K562 (cell line): ENCODE data around the gene SLC22A3. TPM values are rescaled to one million over a fixed set of nuclear protein-coding genes. Genes with fewer than 3 reads are reported as not detected.
"Not testable (repeated sequence)": the region's sequence is repeated elsewhere in the genome, so short reads cannot be mapped to it uniquely, and the experiment has no call there.

Source experiments
- ATAC-seq: fragments of 200-7000 bp; cut with Tn5 transposase; 3 replicates; pipeline ENCODE4 v1.9.1; 2020; ENCODE audit warnings: moderate library complexity
- BruUV-seq: library from RNA; stranded (reverse); fragments of 400-500 nt; replicated peaks from 2 replicates; lab custom pipeline; 2021; lab: Mats Ljungman, UMichigan
- CTCF ChIA-PET: fragments of 300-600 bp; formaldehyde crosslinking; extraction: SDS; loops from one replicate; lab custom pipeline; 2021; ENCODE audit warnings: low intra/inter-chr PET ratio; lab: Yijun Ruan, JAX
- POLR2A ChIA-PET: fragments of 300-600, 350-650 bp; sonication (Branson Sonifier 250); formaldehyde crosslinking; extraction: SDS; loops from one replicate; lab custom pipeline; 2021; ENCODE audit warnings: antibody characterized with exemption, inconsistent platforms; lab: Yijun Ruan, JAX
- DNase-seq, 4 experiments: peaks; one replicate each; pipeline versions ENCODE4 v3.0.0 to v3.0.0-alpha.2; 2011 to 2018; ENCODE audit warnings: low spot score in 3 of 4, mixed read lengths in 3 of 4; ENCODE audit errors: extremely low read depth in 1 of 4
- FAIRE-seq: peaks from 2 replicates; lab custom pipeline; 2011; peaks lifted over from hg19 to GRCh38; lab: Jason Lieb, UNC
- H2AFZ ChIP-seq: 2 replicates; pipeline ENCODE4 v1.6.0; 2011; ENCODE audit warnings: low read depth, low read length, control low read depth, inconsistent platforms
- H3K27ac ChIP-seq: fragments of 200-600 bp; 3 replicates; pipeline ENCODE4 v1.8.0; 2011; ENCODE audit warnings: low read depth, mild to moderate bottlenecking, control low read depth, inconsistent platforms, low read length, moderate library complexity, mixed read lengths; ENCODE audit errors: extremely low read depth
- H3K27me3 ChIP-seq, 2 experiments: fragments of 300-600 bp in 1 of 2; 2 replicates in 1 of 2; 3 replicates in 1 of 2; pipeline versions ENCODE4 v1.6.0 to v1.8.0; 2011; ENCODE audit warnings: inconsistent platforms in 2 of 2, low read length in 2 of 2, mild to moderate bottlenecking in 1 of 2, mixed read lengths in 1 of 2, moderate library complexity in 1 of 2; ENCODE audit not compliant: control insufficient read depth in 2 of 2, insufficient read depth in 2 of 2
- H3K36me3 ChIP-seq: fragments of 300-600 bp; 3 replicates; pipeline ENCODE4 v1.8.0; 2011; ENCODE audit warnings: mild to moderate bottlenecking, low read length, inconsistent platforms; ENCODE audit not compliant: control insufficient read depth, insufficient read depth
- H3K4me1 ChIP-seq, 2 experiments: fragments of 200-600 bp in 1 of 2; replicated peaks in 1 of 2; 2 replicates in 1 of 2; 3 replicates in 1 of 2; pipeline versions ENCODE4 v1.5.1 to v1.8.0; 2011; ENCODE audit warnings: inconsistent platforms in 2 of 2, low read length in 2 of 2, mild to moderate bottlenecking in 1 of 2, mixed read lengths in 1 of 2, moderate library complexity in 1 of 2; ENCODE audit not compliant: control insufficient read depth in 2 of 2, insufficient read depth in 2 of 2
- H3K4me2 ChIP-seq: 2 replicates; pipeline ENCODE4 v1.6.1; 2011; ENCODE audit warnings: low read length, control low read depth, inconsistent platforms, mixed read lengths; ENCODE audit not compliant: insufficient read depth
- H3K4me3 ChIP-seq: fragments of 200-600 bp; sonication (generic), shearing (Covaris generic); 2 replicates; pipeline ENCODE4 v1.5.1; 2016; ENCODE audit warnings: control low read depth, inconsistent platforms
- H3K79me2 ChIP-seq: fragments of 200-600 bp; 3 replicates; pipeline ENCODE4 v1.8.0; 2011; ENCODE audit warnings: low read length, inconsistent platforms; ENCODE audit not compliant: control insufficient read depth, insufficient read depth
- H3K9ac ChIP-seq, 2 experiments: 2 replicates each; pipeline versions ENCODE4 v1.6.0 to v1.6.1; 2011; ENCODE audit warnings: low read depth in 2 of 2, low read length in 2 of 2, control low read depth in 1 of 2, inconsistent platforms in 1 of 2, mild to moderate bottlenecking in 1 of 2, mixed read lengths in 1 of 2; ENCODE audit not compliant: insufficient read depth in 1 of 2
- H3K9me1 ChIP-seq: one replicate; pipeline ENCODE4 v1.6.0; 2011; ENCODE audit warnings: inconsistent platforms, mild to moderate bottlenecking, low read length, moderate library complexity; ENCODE audit not compliant: control insufficient read depth, insufficient read depth
- H3K9me3 ChIP-seq: replicated peaks from 2 replicates; pipeline ENCODE4 v1.5.1; 2011; ENCODE audit warnings: low read depth, low read length, inconsistent platforms; ENCODE audit not compliant: control insufficient read depth, insufficient read depth
- H4K20me1 ChIP-seq: replicated peaks from 2 replicates; pipeline ENCODE4 v1.6.1; 2011; ENCODE audit warnings: low read length, inconsistent platforms, mixed read lengths; ENCODE audit not compliant: control insufficient read depth, insufficient read depth
- USF2 ChIP-seq: sonication (generic); formaldehyde crosslinking; IDR thresholded peaks from 2 replicates; pipeline ENCODE4 v1.5.0; 2020; ENCODE audit warnings: missing genetic modification reagents
- ZNF583 ChIP-seq: fragments of 250-450 bp; sonication (Bioruptor Pico); IDR thresholded peaks from 2 replicates; pipeline ENCODE4 v1.4.0; 2020
- WGBS: fragments of 100-300 bp; shearing (Covaris generic); methylation state at CpG from one replicate; pipeline ENCODE4 v1.1.6; 2016; ENCODE audit warnings: low coverage, mixed read lengths; ENCODE audit not compliant: insufficient coverage; ENCODE audit errors: missing lambda C conversion rate; 5-methylcytosine and 5-hydroxymethylcytosine counted together
- in situ Hi-C: fragments of 300-500 bp; cut with MboI; formaldehyde crosslinking; loops from 4 replicates; pipeline ENCODE4 v1.15.0; 2018; ENCODE audit warnings: inconsistent platforms, mixed read lengths
- intact Hi-C: fragments of 100-400 bp; cut with micrococcal nuclease; formaldehyde crosslinking; loops from 2 replicates; pipeline ENCODE4 v1.14.2; 2022
- polyA plus RNA-seq, 8 experiments: library from polyadenylated mRNA; depleted of rRNA in 4 of 8; stranded (reverse) in 5 of 8; unstranded in 3 of 8; fragments of >200 nt; fragmentation: Nextera tagmentation in 2 of 8; fragmentation: Illumina TruSeq in 1 of 8; extraction: Ambion mirVana in 2 of 8; extraction: Trizol in 1 of 8; gene quantifications; 2 replicates each; pipeline versions ENCODE4 v1.2.1 to v1.2.3, GENCODE V29; 2011 to 2014; ENCODE audit warnings: inconsistent platforms in 1 of 8, missing spikeins in 1 of 8
- total RNA-seq, 7 experiments: library from RNA; depleted of rRNA in 6 of 7; stranded (reverse); fragments of >200 nt in 6 of 7; fragmentation: Illumina TruSeq in 2 of 7; extraction: Trizol in 2 of 7; gene quantifications; 2 replicates each; pipeline versions ENCODE4 v1.2.1 to v1.2.3, GENCODE V29; 2011 to 2021; ENCODE audit warnings: low replicate concordance in 1 of 7

The SLC22A3 gene
- total and polyA plus RNA-seq, 9 of the 15 experiments (the other 6 are each of a cell fraction or from before 2014, with no cell fraction given), result not detected

- no peaks in the 10 kb centered on the region for H3K9me3 ChIP-seq
- H2AFZ ChIP-seq, result no peak overlapping the region
- DNase-seq (no peak), FAIRE-seq (no peak), ATAC-seq (no peak)
- no peaks in the 10 kb centered on the region for H3K9me1 ChIP-seq
- H3K79me2 ChIP-seq, result no peaks in the 10 kb centered on the region
- no peaks in the 10 kb centered on the region for H3K4me1 ChIP-seq
- ChIA-PET POLR2A (no interaction called here), CTCF (no interaction called here)
- no peak overlapping the region for H3K4me3 ChIP-seq
- BruUV-seq, result no TSS peak
- H3K27ac ChIP-seq, result no peak overlapping the region
- H3K9ac ChIP-seq, result no peak overlapping the region
- intact Hi-C loops, result no loop called here
- H4K20me1 ChIP-seq, result no peaks in the 10 kb centered on the region
- no peak overlapping the region for H3K4me2 ChIP-seq
- H3K36me3 ChIP-seq, result no peaks in the 10 kb centered on the region
- in situ Hi-C loops, result no loop called here
- TF ChIP-seq USF2 (CRISPR knock-in tag) (no peak), ZNF583 (CRISPR knock-in tag) (no peak)
- peaks cover 2 to 6% of the 10 kb centered on the region in 2 experiments; a peak in 3 of 5 replicates for H3K27me3 ChIP-seq
- 0% methylated on average over 4 of the region's 4 CpGs for whole genome bisulfite sequencing
These were observed 20.5 kb downstream of the SLC22A3 start for GRCh38 chr6:160368670-160369069.

- H3K9me1 ChIP-seq, H3K9me3 ChIP-seq, FAIRE-seq, H4K20me1 ChIP-seq, H3K4me3 ChIP-seq, BruUV-seq, in situ Hi-C loops, H3K36me3 ChIP-seq, ATAC-seq, H3K27me3 ChIP-seq, H3K4me2 ChIP-seq, H3K4me1 ChIP-seq, H3K27ac ChIP-seq, H3K79me2 ChIP-seq, H3K9ac ChIP-seq, CTCF ChIA-PET, intact Hi-C loops, DNase-seq, H2AFZ ChIP-seq: not testable (repeated sequence)
- 0% methylated on average over 4 of the region's 4 CpGs for WGBS
- POLR2A ChIA-PET, result interaction anchor here (0.6 kb wide), 2 partner anchors 104 to 236 kb away, joined by 3 to 4 read pairs; no protein-coding TSS in a partner anchor
These were observed 25.4 kb downstream of the SLC22A3 start for GRCh38 chr6:160373601-160374000.
